ENCODE data around the gene MYO1B. TPM values are rescaled to one million over a fixed set of nuclear protein-coding genes. Genes with fewer than 3 reads are reported as not detected.

MYO1B gene
- total and polyA plus RNA-seq, 2 donors: 26.5 to 28.5 TPM

DNA sequence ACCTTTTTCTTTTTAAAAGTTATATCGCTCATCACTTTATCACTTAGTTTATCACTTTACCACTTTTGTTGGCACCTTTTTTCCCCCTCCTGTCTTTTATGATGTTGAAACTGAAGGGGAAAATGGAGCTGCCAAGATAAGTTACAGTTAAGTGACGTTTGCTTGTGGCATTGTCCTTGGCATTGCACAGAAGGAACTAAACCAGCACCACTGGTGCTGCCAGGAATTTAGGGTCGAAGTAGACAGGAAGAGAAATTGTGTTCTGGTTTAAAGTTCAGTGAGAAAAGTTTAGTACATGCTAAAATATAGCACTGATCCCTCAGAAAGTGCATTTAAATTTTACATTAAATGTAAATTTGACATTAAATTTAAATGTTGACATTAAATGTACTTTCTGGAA, 49.9 kb downstream of the MYO1B start:
- Histone ChIP-seq H3K9me3 (ENCODE audit: control insufficient read depth in 2 of 2, insufficient read depth in 1 of 2, low read length in 1 of 2) (no peaks in the 10 kb centered on the region), H3K36me3 (ENCODE audit: control insufficient read depth in 2 of 2, insufficient read depth in 2 of 2, low read length in 1 of 2) (peaks cover 0 to 2% of the 10 kb centered on the region in 2 donors), H3K4me1 (ENCODE audit: control insufficient read depth in 2 of 2, insufficient read depth in 2 of 2, low read length in 2 of 2) (no peaks in the 10 kb centered on the region), H3K27me3 (ENCODE audit: control insufficient read depth in 2 of 2, insufficient read depth in 1 of 2, low read length in 1 of 2) (no peaks in the 10 kb centered on the region), H3K4me3 (ENCODE audit: low read length in 2 of 2) (no peak overlapping the region), H3K27ac (ENCODE audit: low read depth in 1 of 2, low read length in 1 of 2) (no peak overlapping the region)
- DNase-seq (ENCODE audit: low read depth in 6 of 9, low spot score in 9 of 9): no peak
- 70% methylated on average over 3 of the region's 3 CpGs for WGBS

DNA sequence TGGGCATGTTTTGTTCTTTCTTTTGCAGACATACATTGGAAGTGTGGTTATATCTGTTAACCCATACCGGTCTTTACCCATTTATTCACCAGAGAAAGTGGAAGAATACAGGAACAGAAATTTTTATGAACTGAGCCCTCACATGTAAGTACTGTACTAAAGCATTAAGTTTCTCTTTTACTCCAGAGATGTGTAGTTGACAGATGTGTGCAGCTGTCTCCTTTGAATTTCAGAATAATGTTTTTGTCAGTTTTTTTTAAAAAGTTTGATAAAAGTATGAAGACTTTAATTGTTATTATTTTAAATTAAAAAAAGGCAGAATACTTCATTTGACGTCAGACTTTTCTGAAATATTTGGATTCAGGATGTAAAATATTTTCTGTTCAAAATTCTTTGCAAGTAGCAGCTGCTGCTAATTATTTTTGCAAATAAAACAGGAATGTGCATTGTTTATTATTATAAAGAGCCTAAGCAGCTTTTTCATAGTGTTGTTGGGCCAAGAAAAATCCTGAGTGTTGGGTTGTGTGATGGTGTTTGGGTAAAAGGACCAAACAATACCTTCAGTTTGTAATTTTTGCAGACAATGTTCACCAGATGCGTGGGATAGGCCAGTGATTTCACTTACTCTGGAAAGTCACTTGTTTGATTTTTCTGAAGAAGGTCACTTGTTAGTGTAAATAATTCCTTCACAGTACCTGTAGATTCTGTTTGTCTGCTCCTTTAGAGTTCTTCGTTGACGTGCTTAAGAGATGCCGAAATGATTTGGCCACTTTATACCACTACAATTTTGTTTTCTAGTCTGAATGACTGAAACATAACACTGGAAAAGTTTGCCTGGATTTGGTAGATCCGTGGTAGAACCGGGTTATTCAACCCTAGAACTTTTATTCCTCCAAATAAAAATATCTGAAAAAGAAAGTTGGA, 51.1 kb downstream of the MYO1B start:
- 97% methylated on average over 8 of the region's 8 CpGs for WGBS
- Histone ChIP-seq H3K4me3 (ENCODE audit: low read length in 2 of 2) (no peak overlapping the region), H3K27ac (ENCODE audit: low read depth in 1 of 2, low read length in 1 of 2) (no peak overlapping the region), H3K27me3 (ENCODE audit: control insufficient read depth in 2 of 2, insufficient read depth in 1 of 2, low read length in 1 of 2) (no peaks in the 10 kb centered on the region), H3K4me1 (ENCODE audit: control insufficient read depth in 2 of 2, insufficient read depth in 2 of 2, low read length in 2 of 2) (no peaks in the 10 kb centered on the region), H3K36me3 (ENCODE audit: control insufficient read depth in 2 of 2, insufficient read depth in 2 of 2, low read length in 1 of 2) (peaks cover 0 to 2% of the 10 kb centered on the region in 2 donors), H3K9me3 (ENCODE audit: control insufficient read depth in 2 of 2, insufficient read depth in 1 of 2, low read length in 1 of 2) (no peaks in the 10 kb centered on the region)
- no peak for DNase-seq (ENCODE audit: low read depth in 6 of 9, low spot score in 9 of 9)

DNA sequence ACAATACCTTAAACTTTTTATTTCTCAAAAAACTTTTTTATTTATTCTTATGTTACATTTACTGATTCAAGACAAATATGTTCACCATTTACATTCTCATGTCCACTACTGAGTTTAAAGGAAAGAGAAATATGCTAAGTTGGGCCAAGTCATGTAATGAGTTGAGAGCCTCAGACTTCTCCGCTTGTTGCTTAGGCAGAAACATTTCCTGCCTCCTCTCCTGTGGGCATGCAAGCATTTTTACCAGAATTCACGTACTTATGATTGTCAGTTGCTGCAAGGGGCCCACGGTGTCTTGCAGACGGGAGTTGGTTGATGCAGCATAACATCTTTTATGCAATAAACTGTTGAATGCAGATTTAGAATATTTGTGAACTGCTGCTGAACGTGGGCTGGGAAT, 51.8 kb downstream of the MYO1B start:
- DNase-seq (ENCODE audit: low read depth in 6 of 9, low spot score in 9 of 9): no peak
- Histone ChIP-seq H3K4me1 (ENCODE audit: control insufficient read depth in 2 of 2, insufficient read depth in 2 of 2, low read length in 2 of 2) (no peaks in the 10 kb centered on the region), H3K9me3 (ENCODE audit: control insufficient read depth in 2 of 2, insufficient read depth in 1 of 2, low read length in 1 of 2) (no peaks in the 10 kb centered on the region), H3K27ac (ENCODE audit: low read depth in 1 of 2, low read length in 1 of 2) (no peak overlapping the region), H3K36me3 (ENCODE audit: control insufficient read depth in 2 of 2, insufficient read depth in 2 of 2, low read length in 1 of 2) (peaks cover 0 to 2% of the 10 kb centered on the region in 2 donors), H3K4me3 (ENCODE audit: low read length in 2 of 2) (no peak overlapping the region), H3K27me3 (ENCODE audit: control insufficient read depth in 2 of 2, insufficient read depth in 1 of 2, low read length in 1 of 2) (no peaks in the 10 kb centered on the region)
- 66% methylated on average over 5 of the region's 5 CpGs for WGBS

DNA sequence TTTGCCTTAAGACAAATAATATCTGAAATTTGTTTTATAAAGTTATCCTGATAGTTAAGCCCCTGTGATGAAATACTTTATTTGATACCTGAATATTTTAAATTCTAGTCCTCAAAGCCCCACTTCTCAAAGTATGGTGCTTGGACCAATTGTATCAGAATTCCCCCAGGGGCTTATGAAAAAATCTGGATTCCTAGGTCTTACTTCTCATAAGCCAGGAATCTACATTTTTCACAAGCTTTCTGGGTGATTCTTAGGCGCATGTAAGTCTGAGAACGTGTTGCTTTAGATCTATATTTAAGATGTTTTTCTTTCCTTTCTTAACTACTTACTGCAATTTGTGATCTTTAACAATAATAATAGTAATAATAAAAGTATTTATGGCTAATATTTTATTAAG, 53.1 kb downstream of the MYO1B start:
- WGBS: 96% methylated on average over 2 of the region's 2 CpGs
- no peak overlapping the region for H3K4me3 ChIP-seq (ENCODE audit: low read length in 2 of 2)
- H3K27me3 ChIP-seq (ENCODE audit: control insufficient read depth in 2 of 2, insufficient read depth in 1 of 2, low read length in 1 of 2): no peaks in the 10 kb centered on the region
- no peaks in the 10 kb centered on the region for H3K9me3 ChIP-seq (ENCODE audit: control insufficient read depth in 2 of 2, insufficient read depth in 1 of 2, low read length in 1 of 2)
- DNase-seq (ENCODE audit: low read depth in 6 of 9, low spot score in 9 of 9): no peak
- H3K27ac ChIP-seq (ENCODE audit: low read depth in 1 of 2, low read length in 1 of 2): no peak overlapping the region
- no peaks in the 10 kb centered on the region for H3K4me1 ChIP-seq (ENCODE audit: control insufficient read depth in 2 of 2, insufficient read depth in 2 of 2, low read length in 2 of 2)
- peaks cover 0 to 2% of the 10 kb centered on the region in 2 donors for H3K36me3 ChIP-seq (ENCODE audit: control insufficient read depth in 2 of 2, insufficient read depth in 2 of 2, low read length in 1 of 2)

DNA sequence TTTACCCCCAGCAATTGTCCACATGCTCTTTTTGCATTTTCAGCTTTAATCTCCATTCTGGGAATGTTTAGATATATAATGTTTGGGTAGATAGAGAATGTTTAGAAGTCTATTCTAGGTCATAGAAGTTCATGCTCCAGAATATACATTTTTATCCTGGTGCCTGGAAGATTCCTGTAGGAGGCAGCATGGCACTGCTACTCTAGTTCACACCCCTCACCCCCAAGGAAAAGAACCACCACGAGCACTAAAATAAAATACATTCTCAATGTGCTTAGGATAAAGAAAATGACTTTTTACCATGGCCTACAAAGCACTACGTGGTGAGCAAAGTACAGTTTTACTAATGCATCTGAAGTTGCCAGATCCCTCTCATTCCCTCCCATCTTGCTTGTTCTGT, 53.8 kb downstream of the MYO1B start:
- Histone ChIP-seq H3K27ac (ENCODE audit: low read depth in 1 of 2, low read length in 1 of 2) (no peak overlapping the region), H3K36me3 (ENCODE audit: control insufficient read depth in 2 of 2, insufficient read depth in 2 of 2, low read length in 1 of 2) (peaks cover 0 to 2% of the 10 kb centered on the region in 2 donors), H3K9me3 (ENCODE audit: control insufficient read depth in 2 of 2, insufficient read depth in 1 of 2, low read length in 1 of 2) (no peaks in the 10 kb centered on the region), H3K4me3 (ENCODE audit: low read length in 2 of 2) (no peak overlapping the region), H3K4me1 (ENCODE audit: control insufficient read depth in 2 of 2, insufficient read depth in 2 of 2, low read length in 2 of 2) (no peaks in the 10 kb centered on the region), H3K27me3 (ENCODE audit: control insufficient read depth in 2 of 2, insufficient read depth in 1 of 2, low read length in 1 of 2) (no peaks in the 10 kb centered on the region)
- 95% methylated on average over 2 of the region's 2 CpGs for WGBS
- DNase-seq (ENCODE audit: low read depth in 6 of 9, low spot score in 9 of 9): no peak

DNA sequence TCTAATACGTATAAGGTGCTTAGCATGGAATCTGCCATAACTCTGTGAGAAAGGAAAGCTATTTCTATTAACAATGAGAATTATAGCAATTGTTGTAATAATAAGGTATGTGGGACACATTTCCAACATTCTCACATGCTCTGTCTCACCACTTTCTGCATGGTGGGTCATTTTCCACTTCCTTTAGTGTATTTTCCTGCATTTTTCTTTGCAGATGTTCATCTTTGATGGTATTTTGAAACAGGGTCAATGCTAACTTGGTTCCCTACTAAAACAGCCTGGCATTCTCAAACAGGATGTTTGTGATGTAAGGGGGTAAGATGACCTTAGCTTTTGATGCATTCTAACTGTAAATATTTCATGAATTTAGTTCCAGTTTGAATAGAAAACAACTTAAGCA, 54.7 kb downstream of the MYO1B start:
- WGBS: 96% methylated on average over 1 of the region's 1 CpG
- H3K4me1 ChIP-seq (ENCODE audit: control insufficient read depth in 2 of 2, insufficient read depth in 2 of 2, low read length in 2 of 2): peaks cover 0 to 1% of the 10 kb centered on the region in 2 donors
- no peaks in the 10 kb centered on the region for H3K27me3 ChIP-seq (ENCODE audit: control insufficient read depth in 2 of 2, insufficient read depth in 1 of 2, low read length in 1 of 2)
- no peak overlapping the region for H3K4me3 ChIP-seq (ENCODE audit: low read length in 2 of 2)
- H3K9me3 ChIP-seq (ENCODE audit: control insufficient read depth in 2 of 2, insufficient read depth in 1 of 2, low read length in 1 of 2): no peaks in the 10 kb centered on the region
- H3K36me3 ChIP-seq (ENCODE audit: control insufficient read depth in 2 of 2, insufficient read depth in 2 of 2, low read length in 1 of 2): peaks cover 0 to 2% of the 10 kb centered on the region in 2 donors
- no peak overlapping the region for H3K27ac ChIP-seq (ENCODE audit: low read depth in 1 of 2, low read length in 1 of 2)
- no peak for DNase-seq (ENCODE audit: low read depth in 6 of 9, low spot score in 9 of 9)

DNA sequence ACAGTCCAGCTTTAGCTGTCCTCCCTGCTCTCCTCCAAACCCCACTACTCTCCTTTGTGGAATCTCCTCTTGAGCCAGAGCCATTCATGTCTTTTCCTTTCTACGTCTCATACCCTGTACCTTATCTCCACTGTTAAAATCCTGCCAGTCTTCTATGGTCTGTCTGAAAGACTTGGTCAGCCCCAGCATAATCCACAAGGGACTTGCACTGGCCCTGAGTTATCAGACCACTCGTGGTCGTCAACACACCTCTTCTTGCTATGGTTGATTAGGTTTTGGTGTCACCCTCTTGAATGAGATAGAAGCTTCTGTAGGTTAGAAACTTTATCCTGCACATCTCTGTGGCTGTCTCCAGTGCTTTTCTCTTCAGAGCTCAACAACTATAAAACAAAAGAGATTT, 56.8 kb downstream of the MYO1B start:
- 96% methylated on average over 3 of the region's 3 CpGs for WGBS
- Histone ChIP-seq H3K27ac (ENCODE audit: low read depth in 1 of 2, low read length in 1 of 2) (no peak overlapping the region), H3K9me3 (ENCODE audit: control insufficient read depth in 2 of 2, insufficient read depth in 1 of 2, low read length in 1 of 2) (no peaks in the 10 kb centered on the region)

DNA sequence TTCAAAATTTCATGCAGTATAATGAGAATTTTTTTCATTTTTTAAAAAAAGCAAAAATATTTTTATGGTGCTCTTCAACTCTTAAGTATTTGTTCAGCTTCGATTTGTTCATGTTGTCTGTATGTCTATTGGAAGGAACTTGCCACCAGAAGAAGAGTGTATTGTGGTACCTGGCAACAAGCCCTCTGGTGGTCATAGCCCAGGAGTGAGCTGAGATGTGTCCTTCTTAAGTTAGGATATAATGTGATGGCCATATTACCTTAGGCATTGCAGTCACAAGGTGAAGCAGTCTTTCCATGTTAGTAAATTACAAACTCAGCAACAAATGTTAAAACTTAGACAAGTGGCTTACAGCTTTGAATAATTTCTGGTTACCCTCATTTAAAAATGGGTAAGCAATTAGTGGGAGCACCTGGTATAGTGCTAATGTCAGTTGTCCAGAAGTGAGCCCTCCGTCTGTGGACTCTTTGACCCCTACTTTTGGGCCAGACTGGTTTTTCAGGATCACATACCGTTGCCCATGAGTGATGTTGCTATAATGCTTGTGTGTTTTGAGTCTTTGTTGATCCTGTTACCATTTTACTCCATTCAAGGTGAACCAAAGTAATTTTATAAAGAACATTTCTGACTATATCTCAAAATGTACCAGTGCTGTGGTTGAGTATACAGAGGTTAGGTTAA, 57.4 kb downstream of the MYO1B start:
- H3K27ac ChIP-seq (ENCODE audit: low read depth in 1 of 2, low read length in 1 of 2): no peak overlapping the region
- peak in 3 of 9 donors; percentile 15 to 43 (median 34) for DNase-seq (ENCODE audit: low read depth in 6 of 9, low spot score in 9 of 9)
- peaks cover 0 to 7% of the 10 kb centered on the region in 2 donors for H3K4me1 ChIP-seq (ENCODE audit: control insufficient read depth in 2 of 2, insufficient read depth in 2 of 2, low read length in 2 of 2)
- 93% methylated on average over 3 of the region's 3 CpGs for WGBS
- H3K9me3 ChIP-seq (ENCODE audit: control insufficient read depth in 2 of 2, insufficient read depth in 1 of 2, low read length in 1 of 2): no peaks in the 10 kb centered on the region
- no peaks in the 10 kb centered on the region for H3K27me3 ChIP-seq (ENCODE audit: control insufficient read depth in 2 of 2, insufficient read depth in 1 of 2, low read length in 1 of 2)
- H3K36me3 ChIP-seq (ENCODE audit: control insufficient read depth in 2 of 2, insufficient read depth in 2 of 2, low read length in 1 of 2): peaks cover 0 to 2% of the 10 kb centered on the region in 2 donors
- H3K4me3 ChIP-seq (ENCODE audit: low read length in 2 of 2): no peak overlapping the region

More for the DNA sequence above, 56.8 kb downstream of the MYO1B start:
- H3K27me3 ChIP-seq (ENCODE audit: control insufficient read depth in 2 of 2, insufficient read depth in 1 of 2, low read length in 1 of 2): no peaks in the 10 kb centered on the region
- peaks cover 0 to 7% of the 10 kb centered on the region in 2 donors for H3K4me1 ChIP-seq (ENCODE audit: control insufficient read depth in 2 of 2, insufficient read depth in 2 of 2, low read length in 2 of 2)
- DNase-seq (ENCODE audit: low read depth in 6 of 9, low spot score in 9 of 9): no peak
- H3K36me3 ChIP-seq (ENCODE audit: control insufficient read depth in 2 of 2, insufficient read depth in 2 of 2, low read length in 1 of 2): peaks cover 0 to 2% of the 10 kb centered on the region in 2 donors
- no peak overlapping the region for H3K4me3 ChIP-seq (ENCODE audit: low read length in 2 of 2)

Data from thymus (tissue), 11 donors.